CD8-positive, alpha-beta memory T cell (primary cell): Measurements from ENCODE around the gene MRPS21. TPM values are rescaled to one million over a fixed set of nuclear protein-coding genes. Genes with fewer than 3 reads are reported as not detected.

Experiments
- CTCF ChIA-PET: fragments of 350-600 bp; sonication (Branson Sonifier 250); formaldehyde crosslinking; loops from one replicate; lab custom pipeline; 2021; ENCODE audit warnings: antibody characterized with exemption; lab: Charles Lee
- POLR2A ChIA-PET: fragments of 350-600 bp; sonication (Branson Sonifier 250); formaldehyde crosslinking; loops from one replicate; lab custom pipeline; 2021; ENCODE audit warnings: antibody characterized with exemption; lab: Charles Lee
- DNase-seq, 5 donors: peaks; one replicate each; pipeline versions ENCODE4 v3.0.0 to v3.0.0-alpha.2; 2020 to 2022; ENCODE audit warnings: mixed read lengths in 1 of 5
- H3K27ac ChIP-seq: one replicate; pipeline ENCODE4 v1.7.0; 2013; ENCODE audit warnings: low read depth, mild to moderate bottlenecking, low read length, moderate library complexity
- H3K27me3 ChIP-seq: 2 replicates; pipeline ENCODE4 v1.7.0; 2013; ENCODE audit warnings: low read length, mild to moderate bottlenecking; ENCODE audit not compliant: insufficient read depth, poor library complexity, severe bottlenecking
- H3K36me3 ChIP-seq: 2 replicates; pipeline ENCODE4 v1.7.0; 2013; ENCODE audit warnings: mild to moderate bottlenecking, low read length, moderate library complexity; ENCODE audit not compliant: insufficient read depth
- H3K4me1 ChIP-seq: 2 replicates; pipeline ENCODE4 v1.7.0; 2013; ENCODE audit warnings: mild to moderate bottlenecking, low read length, moderate library complexity; ENCODE audit not compliant: insufficient read depth
- H3K4me3 ChIP-seq: 2 replicates; pipeline ENCODE4 v1.7.0; 2013; ENCODE audit warnings: mild to moderate bottlenecking, low read length
- H3K9me3 ChIP-seq: 2 replicates; pipeline ENCODE4 v1.7.0; 2013; ENCODE audit warnings: mild to moderate bottlenecking, low read length
- H3K27ac Mint-ChIP-seq, 8 donors: one replicate each; pipeline ENCODE4 v1.8.0; 2020 to 2021; ENCODE audit warnings: mixed read lengths in 8 of 8, mild to moderate bottlenecking in 6 of 8, inconsistent platforms in 3 of 8, moderate library complexity in 3 of 8
- H3K27me3 Mint-ChIP-seq, 2 donors: one replicate each; pipeline ENCODE4 v1.8.0; 2020 to 2021; ENCODE audit warnings: mixed read lengths in 2 of 2, mild to moderate bottlenecking in 1 of 2, moderate library complexity in 1 of 2
- H3K36me3 Mint-ChIP-seq, 3 donors: one replicate each; pipeline ENCODE4 v1.8.0; 2020 to 2021; ENCODE audit warnings: mixed read lengths in 3 of 3, inconsistent platforms in 1 of 3, mild to moderate bottlenecking in 1 of 3
- H3K4me1 Mint-ChIP-seq, 3 donors: one replicate each; pipeline ENCODE4 v1.8.0; 2020 to 2021; ENCODE audit warnings: mixed read lengths in 3 of 3, inconsistent platforms in 1 of 3, mild to moderate bottlenecking in 1 of 3
- H3K4me3 Mint-ChIP-seq, 7 donors: one replicate each; pipeline ENCODE4 v1.8.0; 2020 to 2021; ENCODE audit warnings: mixed read lengths in 7 of 7, mild to moderate bottlenecking in 6 of 7, moderate library complexity in 4 of 7, inconsistent platforms in 2 of 7
- H3K9me3 Mint-ChIP-seq, 5 donors: one replicate each; pipeline ENCODE4 v1.8.0; 2020 to 2022; ENCODE audit warnings: mixed read lengths in 5 of 5, mild to moderate bottlenecking in 3 of 5, moderate library complexity in 2 of 5, inconsistent platforms in 1 of 5
- polyA plus RNA-seq: library from polyadenylated mRNA; unstranded; fragments of 300-500 nt; fragmentation: Illumina TruSeq; gene quantifications from one replicate; pipeline ENCODE4 v1.2.3, GENCODE V29; 2021
- total RNA-seq, 2 experiments: library from RNA; stranded (reverse); gene quantifications; one replicate each; pipeline ENCODE4 v1.2.3, GENCODE V29; 2021

MRPS21 gene
- total and polyA plus RNA-seq, 3 experiments from 2014 or later = 76.9 to 81.0 (median 80.1) TPM

GRCh38 chr1:150268705-150269403, 24.8 kb upstream of the MRPS21 start, which contains the start of gene APH1A:
Gene APH1A, minus strand, starts transcription at chr1:150269016. Its CDS starts 206 bp downstream, at chr1:150268810.
- DNase-seq = peak; percentile 87 to 95 (median 88)
- POLR2A ChIA-PET = interaction anchor here (0.6 to 1.5 kb wide), 7 partner anchors 9 to 95 kb away, joined by 3 to 12 read pairs (median 4); partner anchors contain the start of genes CIART and RPRD2
- H3K4me3 ChIP-seq = peak within 1 kb of the TSS; percentile 77
- peaks cover 24 to 35% (median 32%) of the 10 kb centered on the region in 3 donors for H3K4me1 Mint-ChIP-seq
- no peaks in the 10 kb centered on the region for H3K9me3 ChIP-seq
- peak within 1 kb of the TSS; percentile 91 to 98 (median 93) for H3K4me3 Mint-ChIP-seq
- H3K4me1 ChIP-seq = peaks cover 24% of the 10 kb centered on the region
- H3K27ac Mint-ChIP-seq = peak within 1 kb of the TSS; percentile 88 to 100 (median 97)
- H3K27me3 ChIP-seq = no peaks in the 10 kb centered on the region
- CTCF ChIA-PET = interaction anchor here (0.8 to 6.5 kb wide), 5 partner anchors 9 to 29 kb away, joined by 3 to 32 read pairs (median 4); partner anchors contain the start of gene CA14
- H3K9me3 Mint-ChIP-seq = no peaks in the 10 kb centered on the region
- peak within 1 kb of the TSS; percentile 94 for H3K27ac ChIP-seq
- peaks cover 0 to 5% of the 10 kb centered on the region in 2 donors for H3K27me3 Mint-ChIP-seq
- peaks cover 18% of the 10 kb centered on the region for H3K36me3 ChIP-seq
- H3K36me3 Mint-ChIP-seq = peaks cover 3 to 52% (median 12%) of the 10 kb centered on the region in 3 donors

DNA sequence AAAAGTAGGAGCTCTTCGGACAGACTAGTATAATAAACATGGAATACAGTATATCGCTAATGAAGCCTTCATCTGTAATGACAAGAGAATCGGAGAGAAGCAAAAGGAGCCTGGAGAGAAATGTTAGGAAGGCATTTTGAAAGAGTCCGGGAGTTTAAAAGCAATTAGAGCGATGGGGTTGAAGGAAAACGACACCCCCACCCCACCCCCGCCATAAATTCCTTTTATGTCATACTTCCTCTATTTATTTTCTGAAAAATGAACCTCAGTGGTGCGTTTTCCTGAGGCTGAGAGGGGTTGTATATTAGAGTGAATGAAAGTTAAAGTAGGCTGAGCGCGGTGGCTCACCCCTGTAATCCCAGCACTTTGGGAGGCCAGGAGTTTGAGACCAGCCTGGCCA, 24.2 kb upstream of the MRPS21 start:
- H3K27me3 Mint-ChIP-seq = peaks cover 0 to 5% of the 10 kb centered on the region in 2 donors
- peaks cover 4 to 51% (median 12%) of the 10 kb centered on the region in 3 donors for H3K36me3 Mint-ChIP-seq
- Histone ChIP-seq H3K36me3 (peaks cover 18% of the 10 kb centered on the region), H3K27ac (peak overlapping the region; percentile 94), H3K4me1 (peaks cover 24% of the 10 kb centered on the region), H3K27me3 (no peaks in the 10 kb centered on the region), H3K4me3 (peak overlapping the region; percentile 77), H3K9me3 (no peaks in the 10 kb centered on the region)
- DNase-seq = no peak
- CTCF ChIA-PET = interaction anchor here (1.2 to 6.5 kb wide), 3 partner anchors 10 to 14 kb away, joined by 4 to 32 read pairs (median 8); partner anchors contain the start of gene CA14
- H3K4me1 Mint-ChIP-seq = peaks cover 24 to 35% (median 32%) of the 10 kb centered on the region in 3 donors
- H3K9me3 Mint-ChIP-seq = no peaks in the 10 kb centered on the region
- POLR2A ChIA-PET = interaction anchor here (0.6 to 1.5 kb wide), 6 partner anchors 9 to 95 kb away, joined by 3 to 12 read pairs (median 4); partner anchors contain the start of genes CIART and RPRD2
- H3K27ac Mint-ChIP-seq = peak overlapping the region; percentile 88 to 100 (median 97)
- H3K4me3 Mint-ChIP-seq = peak overlapping the region; percentile 91 to 98 (median 93)

DNA sequence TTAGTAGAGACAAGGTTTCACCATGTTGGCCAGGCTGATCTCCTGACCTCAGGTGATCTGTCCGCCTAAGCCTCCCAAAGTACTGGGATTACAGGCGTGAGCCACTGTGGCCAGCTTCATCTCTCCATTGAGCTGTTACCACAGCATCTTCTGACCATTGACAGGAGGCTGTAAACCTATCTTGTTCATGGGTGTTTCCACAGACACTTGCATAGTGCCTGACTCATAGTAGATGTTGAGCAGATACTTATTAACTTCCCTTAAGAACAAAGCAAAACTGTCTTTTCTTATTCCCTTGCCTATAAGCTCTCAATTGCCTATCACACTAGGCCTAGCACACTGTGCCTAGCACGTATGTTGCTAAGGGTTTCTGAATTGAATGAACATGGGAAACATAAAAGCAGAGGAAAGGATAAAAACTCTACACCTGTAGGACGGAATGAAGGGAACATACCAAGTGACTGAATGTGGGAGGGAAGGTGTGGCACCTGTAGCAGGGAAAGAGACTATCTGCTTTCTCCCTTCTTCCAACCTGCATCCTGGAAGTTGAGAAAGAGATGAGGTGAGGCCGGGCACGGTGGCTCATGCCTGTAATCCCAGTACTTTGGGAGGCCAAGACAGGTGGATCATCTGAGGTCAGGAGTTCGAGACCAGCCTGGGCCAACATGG, 22.2 kb upstream of the MRPS21 start:
- Histone ChIP-seq H3K27ac (no peak overlapping the region), H3K4me1 (peaks cover 24% of the 10 kb centered on the region), H3K4me3 (no peak overlapping the region), H3K36me3 (peaks cover 6% of the 10 kb centered on the region), H3K27me3 (no peaks in the 10 kb centered on the region), H3K9me3 (no peaks in the 10 kb centered on the region)
- Mint-ChIP-seq H3K4me1 (peaks cover 24 to 32% (median 30%) of the 10 kb centered on the region in 3 donors), H3K27me3 (peaks cover 0 to 5% of the 10 kb centered on the region in 2 donors), H3K9me3 (no peaks in the 10 kb centered on the region), H3K36me3 (peaks cover 7 to 32% (median 12%) of the 10 kb centered on the region in 3 donors), H3K4me3 (no peak overlapping the region), H3K27ac (no peak overlapping the region)
- ChIA-PET POLR2A (interaction anchor here (1.0 kb wide), 1 partner anchor 36 kb away, joined by 3 read pairs; no protein-coding TSS in a partner anchor), CTCF (interaction anchor here (1.2 to 6.5 kb wide), 2 partner anchors 10 to 16 kb away, joined by 4 to 32 read pairs; partner anchors contain the start of gene CA14)
- no peak for DNase-seq

- peaks cover 0 to 5% of the 10 kb centered on the region in 2 donors for H3K27me3 Mint-ChIP-seq
- no peak overlapping the region for H3K27ac Mint-ChIP-seq
- H3K36me3 Mint-ChIP-seq = peaks cover 8 to 15% (median 10%) of the 10 kb centered on the region in 3 donors
- POLR2A ChIA-PET = no interaction called here
- H3K4me3 ChIP-seq = no peak overlapping the region
- no peak overlapping the region for H3K27ac ChIP-seq
- H3K4me3 Mint-ChIP-seq = no peak overlapping the region
- H3K9me3 Mint-ChIP-seq = no peaks in the 10 kb centered on the region
- DNase-seq = no peak
- CTCF ChIA-PET = interaction anchor here (0.8 to 6.5 kb wide), 3 partner anchors 11 to 17 kb away, joined by 3 to 32 read pairs (median 3); partner anchors contain the start of gene CA14
- H3K36me3 ChIP-seq = no peaks in the 10 kb centered on the region
- no peaks in the 10 kb centered on the region for H3K27me3 ChIP-seq
- H3K9me3 ChIP-seq = no peaks in the 10 kb centered on the region
- peaks cover 8 to 16% (median 12%) of the 10 kb centered on the region in 3 donors for H3K4me1 Mint-ChIP-seq
- H3K4me1 ChIP-seq = peaks cover 8% of the 10 kb centered on the region
Measured at GRCh38 chr1:150273311-150273710, 20.4 kb upstream of the MRPS21 start.

DNA sequence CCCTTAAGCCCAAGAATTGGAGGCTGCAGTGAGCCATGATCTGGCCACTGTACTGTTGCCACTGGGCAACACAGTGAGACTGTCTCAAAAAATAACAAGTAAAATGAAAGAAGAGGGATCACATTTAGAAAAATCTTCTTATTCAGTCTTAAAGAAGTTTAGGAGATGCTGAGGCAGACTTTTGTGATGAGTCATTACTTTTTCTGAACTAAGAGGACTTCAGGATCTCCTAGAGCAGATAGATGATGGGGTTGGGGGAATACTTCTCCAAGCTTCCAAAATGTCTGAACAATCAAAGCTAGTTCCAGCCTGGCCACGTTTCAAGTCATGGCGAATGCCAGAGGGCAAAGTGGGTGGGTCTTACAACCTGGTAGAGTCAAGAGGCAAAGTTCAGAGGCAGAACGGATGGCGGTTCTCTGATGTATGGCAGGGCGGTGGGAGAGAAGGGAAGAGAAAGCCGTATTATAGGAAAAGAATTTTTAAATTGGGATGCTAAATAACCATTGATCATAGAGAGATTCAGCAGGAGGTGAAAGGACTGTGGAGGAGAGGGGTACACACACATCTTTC, 13.4 kb upstream of the MRPS21 start:
- ChIA-PET CTCF (interaction anchor here (1.0 to 3.0 kb wide), 3 partner anchors 11 to 24 kb away, joined by 4 to 8 read pairs (median 5); partner anchors contain the start of gene APH1A), POLR2A (no interaction called here)
- Histone ChIP-seq H3K36me3 (no peaks in the 10 kb centered on the region), H3K4me1 (peaks cover 27% of the 10 kb centered on the region), H3K9me3 (no peaks in the 10 kb centered on the region), H3K4me3 (no peak overlapping the region), H3K27ac (no peak overlapping the region), H3K27me3 (no peaks in the 10 kb centered on the region)
- Mint-ChIP-seq H3K9me3 (no peaks in the 10 kb centered on the region), H3K4me1 (peaks cover 25 to 31% (median 27%) of the 10 kb centered on the region in 3 donors), H3K36me3 (peaks cover 1 to 4% (median 4%) of the 10 kb centered on the region in 3 donors), H3K4me3 (peak overlapping the region; percentile 9 to 94 (median 57)), H3K27me3 (no peaks in the 10 kb centered on the region), H3K27ac (peak overlapping the region in 3 of 8 donors; percentile 43 to 63 (median 49))
- DNase-seq = no peak

- Histone ChIP-seq H3K4me3 (peak overlapping the region; percentile 67), H3K27ac (no peak overlapping the region), H3K9me3 (no peaks in the 10 kb centered on the region), H3K27me3 (no peaks in the 10 kb centered on the region), H3K36me3 (no peaks in the 10 kb centered on the region), H3K4me1 (peaks cover 27% of the 10 kb centered on the region)
- ChIA-PET CTCF (interaction anchor here (0.9 to 1.3 kb wide), 7 partner anchors 10 to 83 kb away, joined by 3 to 11 read pairs (median 4); partner anchors contain the start of genes APH1A, CA14 and RPRD2), POLR2A (interaction anchor here (1.0 to 1.3 kb wide), 2 partner anchors 12 to 82 kb away, joined by 5 to 12 read pairs; partner anchors contain the start of gene APH1A)
- Mint-ChIP-seq H3K4me1 (peaks cover 25 to 31% (median 27%) of the 10 kb centered on the region in 3 donors), H3K36me3 (peaks cover 1 to 2% (median 1%) of the 10 kb centered on the region in 3 donors), H3K27ac (peak overlapping the region; percentile 71 to 98 (median 94)), H3K9me3 (no peaks in the 10 kb centered on the region), H3K27me3 (no peaks in the 10 kb centered on the region), H3K4me3 (peak overlapping the region; percentile 79 to 94 (median 87))
- DNase-seq = peak; percentile 31 to 74 (median 48)
Measured at GRCh38 chr1:150281221-150281757, 12.4 kb upstream of the MRPS21 start.
